PFSK-1 (cell line): Measurements from ENCODE around the gene FBXO21.

Experiments used
- POLR2AphosphoS5 ChIP-seq: IDR thresholded peaks from 2 replicates; pipeline ENCODE4 v1.6.1; 2012; ENCODE audit warnings: low read depth, mild to moderate bottlenecking, control low read depth, low read length, moderate library complexity
- SIN3A ChIP-seq: IDR thresholded peaks from 2 replicates; pipeline ENCODE4 v1.6.1; 2012; ENCODE audit warnings: mild to moderate bottlenecking, low read length, moderate library complexity, borderline replicate concordance; ENCODE audit not compliant: insufficient read depth
- TAF1 ChIP-seq: IDR thresholded peaks from 2 replicates; pipeline ENCODE4 v1.6.1; 2012; ENCODE audit warnings: low read length, control low read depth, borderline replicate concordance; ENCODE audit not compliant: insufficient read depth
- TF ChIP-seq, protein P1 (sequence below), 2 experiments: IDR thresholded peaks; 2 replicates each; pipeline versions ENCODE4 v1.6.1 to v1.8.0; 2011 to 2012; ENCODE audit warnings: low read depth in 2 of 2, low read length in 2 of 2, control low read depth in 1 of 2, inconsistent platforms in 1 of 2, mild to moderate bottlenecking in 1 of 2, moderate library complexity in 1 of 2; ENCODE audit not compliant: insufficient read depth in 1 of 2

DNA sequence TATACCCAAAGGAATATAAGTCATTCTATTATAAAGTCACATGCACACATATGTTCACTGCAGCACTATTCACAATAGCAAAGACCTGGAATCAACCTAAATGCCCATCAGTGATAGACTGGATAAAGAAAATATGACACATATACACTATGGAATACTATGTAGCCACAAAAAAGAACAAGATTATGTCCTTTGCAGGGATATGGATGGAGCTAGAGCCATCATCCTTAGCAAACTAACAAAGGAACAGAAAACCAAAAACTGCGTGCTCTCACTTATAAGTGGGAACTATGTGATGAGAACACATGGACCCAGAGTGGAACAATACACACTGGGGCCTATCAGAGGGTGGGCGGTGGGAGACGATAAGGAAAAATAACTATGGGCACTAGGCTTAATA is 21.3 kb downstream of the FBXO21 start:
- TF ChIP-seq TAF1: no peak
- TF ChIP-seq POLR2AphosphoS5: no peak
- no peak for TF ChIP-seq SIN3A
- TF ChIP-seq, protein P1, sequence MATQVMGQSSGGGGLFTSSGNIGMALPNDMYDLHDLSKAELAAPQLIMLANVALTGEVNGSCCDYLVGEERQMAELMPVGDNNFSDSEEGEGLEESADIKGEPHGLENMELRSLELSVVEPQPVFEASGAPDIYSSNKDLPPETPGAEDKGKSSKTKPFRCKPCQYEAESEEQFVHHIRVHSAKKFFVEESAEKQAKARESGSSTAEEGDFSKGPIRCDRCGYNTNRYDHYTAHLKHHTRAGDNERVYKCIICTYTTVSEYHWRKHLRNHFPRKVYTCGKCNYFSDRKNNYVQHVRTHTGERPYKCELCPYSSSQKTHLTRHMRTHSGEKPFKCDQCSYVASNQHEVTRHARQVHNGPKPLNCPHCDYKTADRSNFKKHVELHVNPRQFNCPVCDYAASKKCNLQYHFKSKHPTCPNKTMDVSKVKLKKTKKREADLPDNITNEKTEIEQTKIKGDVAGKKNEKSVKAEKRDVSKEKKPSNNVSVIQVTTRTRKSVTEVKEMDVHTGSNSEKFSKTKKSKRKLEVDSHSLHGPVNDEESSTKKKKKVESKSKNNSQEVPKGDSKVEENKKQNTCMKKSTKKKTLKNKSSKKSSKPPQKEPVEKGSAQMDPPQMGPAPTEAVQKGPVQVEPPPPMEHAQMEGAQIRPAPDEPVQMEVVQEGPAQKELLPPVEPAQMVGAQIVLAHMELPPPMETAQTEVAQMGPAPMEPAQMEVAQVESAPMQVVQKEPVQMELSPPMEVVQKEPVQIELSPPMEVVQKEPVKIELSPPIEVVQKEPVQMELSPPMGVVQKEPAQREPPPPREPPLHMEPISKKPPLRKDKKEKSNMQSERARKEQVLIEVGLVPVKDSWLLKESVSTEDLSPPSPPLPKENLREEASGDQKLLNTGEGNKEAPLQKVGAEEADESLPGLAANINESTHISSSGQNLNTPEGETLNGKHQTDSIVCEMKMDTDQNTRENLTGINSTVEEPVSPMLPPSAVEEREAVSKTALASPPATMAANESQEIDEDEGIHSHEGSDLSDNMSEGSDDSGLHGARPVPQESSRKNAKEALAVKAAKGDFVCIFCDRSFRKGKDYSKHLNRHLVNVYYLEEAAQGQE (IDR thresholded peaks at IDR 0.05; ENCODE audit: insufficient read depth in 1 of 2, low read depth in 2 of 2, low read length in 2 of 2): no peak
